Body of pancreas (tissue), 4 donors: ENCODE results near the gene FETUB. TPM values are rescaled to one million over a fixed set of nuclear protein-coding genes. Genes with fewer than 3 reads are reported as not detected.

ENCODE experiments used
- ATAC-seq: fragments of 150-250 bp; one replicate; pipeline ENCODE4 v1.9.1; 2016
- DNase-seq, 4 donors: peaks; one replicate each; pipeline ENCODE4 v3.0.0-alpha.2; 2019
- H3K27ac ChIP-seq, 4 donors: fragments of 200-600 bp; sonication (generic); 1 replicate in 3 of 4; 2 replicates in 1 of 4; pipeline versions ENCODE4 v1.5.1 to v1.6.1; 2016 to 2019; ENCODE audit warnings: mild to moderate bottlenecking in 1 of 4, mixed read lengths in 1 of 4, moderate library complexity in 1 of 4
- H3K27me3 ChIP-seq, 2 donors: fragments of 200-600 bp; sonication (generic); one replicate each; pipeline ENCODE4 v1.6.0; 2016; ENCODE audit warnings: mild to moderate bottlenecking in 1 of 2
- H3K36me3 ChIP-seq, 2 donors: fragments of 200-600 bp; sonication (generic); replicated peaks in 1 of 2; 2 replicates each; pipeline ENCODE4 v1.5.1; 2016; ENCODE audit warnings: low read depth in 2 of 2; ENCODE audit not compliant: insufficient read depth in 1 of 2
- H3K4me1 ChIP-seq: fragments of 200-600 bp; sonication (generic); one replicate; pipeline ENCODE4 v1.6.0; 2016
- H3K4me3 ChIP-seq, 2 donors: fragments of 200-600 bp; sonication (generic); 1 replicate in 1 of 2; 2 replicates in 1 of 2; pipeline ENCODE4 v1.5.1; 2016 to 2019
- H3K9me3 ChIP-seq, 3 donors: fragments of 200-600 bp; sonication (generic); 1 replicate in 2 of 3; 2 replicates in 1 of 3; pipeline ENCODE4 v1.5.1; 2016
- POLR2A ChIP-seq, 3 donors: fragments of 450-650 bp; IDR thresholded peaks; one replicate each; pipeline ENCODE4 v1.6.1; 2016; ENCODE audit warnings: antibody characterized with exemption in 3 of 3, mild to moderate bottlenecking in 2 of 3
- WGBS, 2 donors: methylation state at CpG; one replicate each; pipeline ENCODE4 v1.1.5; 2017; 5-methylcytosine and 5-hydroxymethylcytosine counted together
- intact Hi-C: fragments of 100-400 bp; cut with DNase I; formaldehyde crosslinking; loops from one replicate; pipeline ENCODE4 v1.15.1; 2023
- total RNA-seq, 2 donors: library from RNA; depleted of rRNA; stranded (reverse); fragments of >200 nt; gene quantifications; one replicate each; pipeline ENCODE4 v1.1.0, GENCODE V29; 2016
- TF ChIP-seq, protein P1 (sequence below), 7 experiments: fragments of 450-650 bp in 4 of 7; fragments of 200-600 bp in 3 of 7; sonication (generic) in 3 of 7; IDR thresholded peaks; one replicate each; pipeline ENCODE4 v1.5.1; 2016 to 2019; ENCODE audit warnings: antibody characterized with exemption in 7 of 7

FETUB gene
- total RNA-seq, 2 donors from 2014 or later = not detected

DNA sequence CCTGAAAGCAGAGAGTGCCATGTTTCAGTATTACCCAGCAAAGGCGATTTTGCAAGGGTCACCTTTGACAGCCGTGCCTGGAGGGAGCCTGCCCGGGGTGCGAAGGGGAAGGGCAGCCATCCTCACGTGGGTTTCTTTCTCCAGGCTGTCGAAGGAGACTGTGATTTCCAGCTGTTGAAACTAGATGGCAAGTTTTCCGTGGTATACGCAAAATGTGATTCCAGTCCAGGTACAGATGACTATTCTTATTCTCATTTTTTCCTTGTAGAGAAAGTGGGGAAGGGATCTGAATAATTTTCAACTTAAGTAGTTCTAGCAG, 23.9 kb upstream of the FETUB start:
- WGBS, 2 donors = 64 to 80% methylated on average over 8 of the region's 8 CpGs
- H3K27me3 ChIP-seq = no peaks in the 10 kb centered on the region
- H3K36me3 ChIP-seq = no peaks in the 10 kb centered on the region
- H3K9me3 ChIP-seq = no peaks in the 10 kb centered on the region
- TF ChIP-seq, protein P1, sequence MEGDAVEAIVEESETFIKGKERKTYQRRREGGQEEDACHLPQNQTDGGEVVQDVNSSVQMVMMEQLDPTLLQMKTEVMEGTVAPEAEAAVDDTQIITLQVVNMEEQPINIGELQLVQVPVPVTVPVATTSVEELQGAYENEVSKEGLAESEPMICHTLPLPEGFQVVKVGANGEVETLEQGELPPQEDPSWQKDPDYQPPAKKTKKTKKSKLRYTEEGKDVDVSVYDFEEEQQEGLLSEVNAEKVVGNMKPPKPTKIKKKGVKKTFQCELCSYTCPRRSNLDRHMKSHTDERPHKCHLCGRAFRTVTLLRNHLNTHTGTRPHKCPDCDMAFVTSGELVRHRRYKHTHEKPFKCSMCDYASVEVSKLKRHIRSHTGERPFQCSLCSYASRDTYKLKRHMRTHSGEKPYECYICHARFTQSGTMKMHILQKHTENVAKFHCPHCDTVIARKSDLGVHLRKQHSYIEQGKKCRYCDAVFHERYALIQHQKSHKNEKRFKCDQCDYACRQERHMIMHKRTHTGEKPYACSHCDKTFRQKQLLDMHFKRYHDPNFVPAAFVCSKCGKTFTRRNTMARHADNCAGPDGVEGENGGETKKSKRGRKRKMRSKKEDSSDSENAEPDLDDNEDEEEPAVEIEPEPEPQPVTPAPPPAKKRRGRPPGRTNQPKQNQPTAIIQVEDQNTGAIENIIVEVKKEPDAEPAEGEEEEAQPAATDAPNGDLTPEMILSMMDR (IDR thresholded peaks at IDR 0.05) = no peak
- TF ChIP-seq POLR2A (IDR thresholded peaks at IDR 0.05) = no peak
- H3K4me1 ChIP-seq = peaks cover 7% of the 10 kb centered on the region
- ATAC-seq = no peak
- intact Hi-C loops = loop anchor here (10.0 kb wide), 2 partner anchors 51 to 199 kb away; partner anchors contain the start of gene TBCCD1
- no peak overlapping the region for H3K4me3 ChIP-seq
- H3K27ac ChIP-seq = no peak overlapping the region
- DNase-seq = no peak

DNA sequence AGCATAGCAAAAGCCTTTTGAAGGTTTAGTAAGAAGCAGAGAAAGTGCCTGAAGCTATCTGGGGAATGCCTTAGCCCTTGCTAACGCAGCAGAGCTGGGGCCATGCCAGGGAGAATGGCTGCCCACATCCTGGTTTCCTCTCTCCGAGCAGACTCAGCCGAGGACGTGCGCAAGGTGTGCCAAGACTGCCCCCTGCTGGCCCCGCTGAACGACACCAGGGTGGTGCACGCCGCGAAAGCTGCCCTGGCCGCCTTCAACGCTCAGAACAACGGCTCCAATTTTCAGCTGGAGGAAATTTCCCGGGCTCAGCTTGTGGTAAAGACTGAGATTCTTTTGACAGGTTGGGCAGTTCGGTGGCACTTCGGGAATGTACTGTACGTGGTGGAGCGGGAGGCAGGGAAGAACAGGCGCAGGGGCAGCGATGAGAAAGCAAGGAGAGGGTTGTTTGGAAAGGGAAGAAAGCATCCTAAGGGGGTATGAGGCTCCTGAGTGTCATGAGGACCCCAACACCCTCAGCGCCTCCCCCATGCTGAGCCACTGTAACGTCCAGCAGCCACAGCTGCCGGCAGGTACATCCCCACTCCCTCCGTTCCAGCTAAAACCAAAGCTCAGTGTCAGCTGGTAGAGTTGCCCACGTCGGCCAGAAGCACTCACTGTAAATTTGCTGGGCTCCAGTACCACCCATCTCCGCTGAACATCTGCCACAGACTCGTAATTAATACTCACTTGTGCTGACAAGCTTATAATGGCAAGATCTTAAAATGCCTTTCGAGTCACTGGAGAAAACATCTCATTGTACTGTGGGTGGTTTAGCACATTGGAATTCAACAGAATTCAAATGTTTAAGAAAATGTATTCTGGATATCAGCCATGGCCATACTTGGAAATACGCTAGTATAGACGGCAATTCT, 22.9 kb upstream of the FETUB start:
- peak; percentile 91 to 95 (median 94) for DNase-seq
- Histone ChIP-seq H3K27me3 (no peaks in the 10 kb centered on the region), H3K36me3 (no peaks in the 10 kb centered on the region), H3K27ac (peak overlapping the region in 1 of 4 donors; percentile 29), H3K9me3 (no peaks in the 10 kb centered on the region), H3K4me1 (peaks cover 7% of the 10 kb centered on the region), H3K4me3 (no peak overlapping the region)
- TF ChIP-seq, protein P1 (IDR thresholded peaks at IDR 0.05) = peak; percentile 91 to 97 (median 94)
- no peak for TF ChIP-seq POLR2A (IDR thresholded peaks at IDR 0.05)
- 14 to 24% methylated on average over 15 to 31 of the region's 31 CpGs for WGBS, 2 donors
- intact Hi-C loops = loop anchor here (10.0 kb wide), 2 partner anchors 52 to 198 kb away; partner anchors contain the start of gene TBCCD1
- ATAC-seq = peak; percentile 99

DNA sequence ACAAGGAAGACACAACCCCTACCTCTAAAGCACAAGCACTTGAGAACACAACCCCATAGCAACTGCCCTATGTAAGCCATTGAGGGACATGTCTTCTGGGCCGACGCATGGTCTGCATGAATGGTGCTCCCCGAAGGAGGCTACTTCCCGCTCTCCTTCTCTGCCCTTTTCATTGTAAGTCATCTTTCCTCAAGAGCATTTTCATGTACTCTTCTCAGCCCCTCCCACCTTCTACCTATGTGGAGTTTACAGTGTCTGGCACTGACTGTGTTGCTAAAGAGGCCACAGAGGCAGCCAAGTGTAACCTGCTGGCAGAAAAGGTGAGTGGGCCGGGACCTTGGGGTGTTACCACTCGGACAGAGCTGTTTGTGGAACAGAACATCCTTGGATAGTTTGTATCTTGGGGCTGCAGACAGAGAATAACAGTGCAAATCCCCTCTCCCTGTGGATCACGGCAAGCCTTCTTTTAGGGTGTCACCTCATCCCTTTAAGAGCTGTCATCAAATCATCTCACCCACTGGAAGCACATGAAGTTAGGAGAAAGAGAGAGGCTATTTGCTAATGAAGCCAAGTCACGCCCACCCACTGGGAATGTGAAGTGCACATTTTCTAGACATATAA, 21.8 kb upstream of the FETUB start:
- WGBS, 2 donors = 80 to 91% methylated on average over 8 of the region's 8 CpGs
- intact Hi-C loops = loop anchor here (10.0 kb wide), 2 partner anchors 54 to 196 kb away; partner anchors contain the start of gene TBCCD1
- peaks cover 7% of the 10 kb centered on the region for H3K4me1 ChIP-seq
- H3K4me3 ChIP-seq = no peak overlapping the region
- no peak overlapping the region for H3K27ac ChIP-seq
- H3K27me3 ChIP-seq = no peaks in the 10 kb centered on the region
- ATAC-seq (no peak), DNase-seq (no peak)
- no peaks in the 10 kb centered on the region for H3K36me3 ChIP-seq
- no peaks in the 10 kb centered on the region for H3K9me3 ChIP-seq
- no peak for TF ChIP-seq POLR2A (IDR thresholded peaks at IDR 0.05)
- TF ChIP-seq, protein P1 (IDR thresholded peaks at IDR 0.05) = no peak

DNA sequence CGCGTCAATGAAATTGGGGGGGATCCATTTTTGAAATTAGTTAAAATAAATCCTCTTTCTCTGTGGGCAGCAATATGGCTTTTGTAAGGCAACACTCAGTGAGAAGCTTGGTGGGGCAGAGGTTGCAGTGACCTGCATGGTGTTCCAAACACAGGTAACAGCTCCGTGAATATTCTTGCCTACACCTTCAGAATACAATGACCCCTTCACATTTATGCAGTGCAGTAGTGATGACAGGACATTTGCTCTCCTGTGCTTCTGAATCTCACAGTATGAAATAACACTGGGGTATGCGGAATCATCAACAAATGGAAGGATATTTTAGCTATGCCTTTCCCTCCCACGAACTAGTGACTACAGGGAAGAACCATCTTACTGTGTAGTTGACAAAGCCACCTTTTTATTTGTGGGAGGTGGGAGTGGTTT, 20.4 kb upstream of the FETUB start:
- Histone ChIP-seq H3K27me3 (no peaks in the 10 kb centered on the region), H3K4me1 (peaks cover 7% of the 10 kb centered on the region), H3K27ac (no peak overlapping the region), H3K4me3 (no peak overlapping the region), H3K9me3 (no peaks in the 10 kb centered on the region), H3K36me3 (no peaks in the 10 kb centered on the region)
- TF ChIP-seq POLR2A (IDR thresholded peaks at IDR 0.05) = no peak
- TF ChIP-seq, protein P1 (IDR thresholded peaks at IDR 0.05) = no peak
- intact Hi-C loops = loop anchor here (10.0 kb wide), 3 partner anchors 55 to 355 kb away; partner anchors contain the start of gene TBCCD1
- no peak for DNase-seq
- 78 to 79% methylated on average over 5 of the region's 5 CpGs for WGBS, 2 donors
- ATAC-seq = no peak
